Colonic mucosa (tissue), 4 donors: ENCODE results near the gene KLHL17. TPM values are rescaled to one million over a fixed set of nuclear protein-coding genes. Genes with fewer than 3 reads are reported as not detected.

Experiments
- DNase-seq: peaks from one replicate; pipeline ENCODE4 v3.0.0-alpha.2; 2020
- H3K27ac ChIP-seq: fragments of 200-600 bp; one replicate; pipeline ENCODE4 v1.8.0; 2021
- H3K27me3 ChIP-seq: fragments of 200-600 bp; one replicate; pipeline ENCODE4 v1.8.0; 2021
- H3K36me3 ChIP-seq: fragments of 200-600 bp; one replicate; pipeline ENCODE4 v1.8.0; 2021
- H3K4me1 ChIP-seq: fragments of 200-600 bp; one replicate; pipeline ENCODE4 v1.8.0; 2021; ENCODE audit warnings: mild to moderate bottlenecking
- H3K4me3 ChIP-seq: fragments of 200-600 bp; one replicate; pipeline ENCODE4 v1.8.0; 2021
- H3K9ac ChIP-seq, 2 donors: one replicate each; pipeline ENCODE4 v1.7.0; 2013; ENCODE audit warnings: control low read depth in 2 of 2, low read depth in 2 of 2, low read length in 2 of 2
- H3K9me3 ChIP-seq: fragments of 200-600 bp; one replicate; pipeline ENCODE4 v1.8.0; 2021
- intact Hi-C: fragments of 100-400 bp; cut with DNase I; formaldehyde crosslinking; loops from one replicate; pipeline ENCODE4 v1.14.1; 2022
- total RNA-seq, 2 donors: library from RNA; stranded (reverse); fragmentation: NEBNext Ultra II Directional in 1 of 2; extraction: Animal tissue kit (Norgen Biotek cat#: 25700) in 1 of 2; gene quantifications; one replicate each; pipeline ENCODE4 v1.2.1, GENCODE V29; 2021
- TF ChIP-seq, protein P1 (sequence below): fragments of 200-600 bp; IDR thresholded peaks from one replicate; pipeline ENCODE4 v1.8.0; 2022; ENCODE audit warnings: antibody characterized with exemption, mild to moderate bottlenecking
- donor health status: healthy.
- donor health status: DM: no; HTN: no; CAD: no.
- donor health status: DM: no; HTN: no; CAD: no.

The KLHL17 gene
- total RNA-seq, 2 donors from 2014 or later, result 9.9 to 16.7 TPM

DNA sequence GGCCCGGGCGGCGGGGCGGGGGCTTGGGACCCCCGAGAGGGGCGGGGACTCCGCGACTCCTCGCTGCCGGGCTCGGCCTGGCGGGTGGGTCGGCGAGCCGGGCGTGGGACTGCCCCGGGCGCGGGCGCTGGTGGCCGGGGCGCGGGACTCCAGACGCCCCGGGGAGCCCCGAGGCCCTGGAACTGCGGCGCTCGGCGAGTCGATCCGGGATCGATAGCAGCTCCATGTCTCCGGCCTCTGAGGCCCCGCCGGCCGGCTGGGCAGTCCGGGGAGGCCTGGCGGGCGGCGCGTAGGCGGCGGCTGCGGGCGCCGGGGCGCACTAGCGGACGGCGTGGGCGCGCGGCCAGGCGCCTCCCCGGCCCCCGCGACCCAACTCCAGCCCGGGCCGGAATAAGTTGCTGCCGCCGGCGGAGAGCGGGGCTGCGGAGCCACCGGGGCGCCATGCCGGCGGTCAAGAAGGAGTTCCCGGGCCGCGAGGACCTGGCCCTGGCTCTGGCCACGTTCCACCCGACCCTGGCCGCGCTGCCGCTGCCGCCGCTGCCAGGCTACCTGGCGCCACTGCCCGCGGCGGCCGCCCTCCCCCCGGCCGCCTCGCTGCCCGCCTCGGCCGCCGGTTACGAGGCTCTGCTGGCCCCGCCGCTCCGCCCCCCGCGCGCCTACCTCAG, 36.3 kb upstream of the KLHL17 start:
- intact Hi-C loops, result no loop called here
- Histone ChIP-seq H3K36me3 (no peaks in the 10 kb centered on the region), H3K4me1 (peaks cover 22% of the 10 kb centered on the region), H3K27ac (no peak overlapping the region), H3K9ac (peak overlapping the region in 1 of 2 donors; percentile 43), H3K4me3 (peak overlapping the region; percentile 34), H3K9me3 (no peaks in the 10 kb centered on the region), H3K27me3 (peaks cover 82% of the 10 kb centered on the region)
- no peak for DNase-seq
- TF ChIP-seq, protein P1, sequence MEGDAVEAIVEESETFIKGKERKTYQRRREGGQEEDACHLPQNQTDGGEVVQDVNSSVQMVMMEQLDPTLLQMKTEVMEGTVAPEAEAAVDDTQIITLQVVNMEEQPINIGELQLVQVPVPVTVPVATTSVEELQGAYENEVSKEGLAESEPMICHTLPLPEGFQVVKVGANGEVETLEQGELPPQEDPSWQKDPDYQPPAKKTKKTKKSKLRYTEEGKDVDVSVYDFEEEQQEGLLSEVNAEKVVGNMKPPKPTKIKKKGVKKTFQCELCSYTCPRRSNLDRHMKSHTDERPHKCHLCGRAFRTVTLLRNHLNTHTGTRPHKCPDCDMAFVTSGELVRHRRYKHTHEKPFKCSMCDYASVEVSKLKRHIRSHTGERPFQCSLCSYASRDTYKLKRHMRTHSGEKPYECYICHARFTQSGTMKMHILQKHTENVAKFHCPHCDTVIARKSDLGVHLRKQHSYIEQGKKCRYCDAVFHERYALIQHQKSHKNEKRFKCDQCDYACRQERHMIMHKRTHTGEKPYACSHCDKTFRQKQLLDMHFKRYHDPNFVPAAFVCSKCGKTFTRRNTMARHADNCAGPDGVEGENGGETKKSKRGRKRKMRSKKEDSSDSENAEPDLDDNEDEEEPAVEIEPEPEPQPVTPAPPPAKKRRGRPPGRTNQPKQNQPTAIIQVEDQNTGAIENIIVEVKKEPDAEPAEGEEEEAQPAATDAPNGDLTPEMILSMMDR, result no peak

DNA sequence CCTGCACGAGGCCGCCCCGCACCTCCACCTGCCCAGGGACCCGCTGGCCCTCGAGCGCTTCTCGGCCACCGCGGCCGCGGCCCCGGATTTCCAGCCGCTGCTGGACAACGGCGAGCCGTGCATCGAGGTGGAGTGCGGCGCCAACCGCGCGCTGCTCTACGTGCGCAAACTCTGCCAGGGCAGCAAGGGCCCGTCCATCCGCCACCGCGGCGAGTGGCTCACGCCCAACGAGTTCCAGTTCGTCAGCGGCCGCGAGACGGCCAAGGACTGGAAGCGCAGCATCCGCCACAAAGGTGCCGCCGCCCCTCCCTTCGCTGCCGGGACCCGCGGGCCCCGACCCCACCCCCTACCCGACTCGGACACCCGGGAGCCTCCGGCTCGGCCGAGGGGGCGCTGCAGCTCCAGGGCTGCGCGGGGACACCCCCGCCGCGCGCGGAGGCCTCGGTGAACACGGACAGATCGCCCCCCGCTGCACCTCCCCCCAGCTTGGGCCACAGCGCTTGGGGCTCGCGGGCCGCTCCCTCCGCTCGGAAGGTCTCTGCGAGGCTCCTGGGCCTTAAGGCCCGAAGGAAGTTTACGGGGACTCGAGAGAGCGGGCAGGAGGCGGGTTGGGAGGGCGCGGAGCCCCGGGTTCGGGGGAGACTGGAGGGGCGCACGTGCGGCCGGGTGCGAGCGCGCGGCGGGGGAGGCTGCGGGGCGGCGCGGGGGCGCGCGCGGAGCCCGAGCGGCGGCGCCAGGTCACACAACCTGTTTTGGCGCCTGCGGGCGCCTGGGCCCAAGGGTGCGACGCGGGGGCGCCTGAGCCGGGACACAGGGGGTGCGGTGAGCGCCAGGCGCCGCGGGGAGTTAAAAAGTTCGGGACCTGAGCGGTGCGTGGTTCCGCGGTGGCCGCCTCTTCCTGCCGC, 35.5 kb upstream of the KLHL17 start:
- Histone ChIP-seq H3K9ac (peak overlapping the region in 1 of 2 donors; percentile 43), H3K27me3 (peaks cover 81% of the 10 kb centered on the region), H3K36me3 (no peaks in the 10 kb centered on the region), H3K4me3 (peak overlapping the region; percentile 34), H3K9me3 (no peaks in the 10 kb centered on the region), H3K4me1 (peaks cover 22% of the 10 kb centered on the region), H3K27ac (no peak overlapping the region)
- TF ChIP-seq, protein P1, result no peak
- DNase-seq, result no peak
- intact Hi-C loops, result no loop called here

DNA sequence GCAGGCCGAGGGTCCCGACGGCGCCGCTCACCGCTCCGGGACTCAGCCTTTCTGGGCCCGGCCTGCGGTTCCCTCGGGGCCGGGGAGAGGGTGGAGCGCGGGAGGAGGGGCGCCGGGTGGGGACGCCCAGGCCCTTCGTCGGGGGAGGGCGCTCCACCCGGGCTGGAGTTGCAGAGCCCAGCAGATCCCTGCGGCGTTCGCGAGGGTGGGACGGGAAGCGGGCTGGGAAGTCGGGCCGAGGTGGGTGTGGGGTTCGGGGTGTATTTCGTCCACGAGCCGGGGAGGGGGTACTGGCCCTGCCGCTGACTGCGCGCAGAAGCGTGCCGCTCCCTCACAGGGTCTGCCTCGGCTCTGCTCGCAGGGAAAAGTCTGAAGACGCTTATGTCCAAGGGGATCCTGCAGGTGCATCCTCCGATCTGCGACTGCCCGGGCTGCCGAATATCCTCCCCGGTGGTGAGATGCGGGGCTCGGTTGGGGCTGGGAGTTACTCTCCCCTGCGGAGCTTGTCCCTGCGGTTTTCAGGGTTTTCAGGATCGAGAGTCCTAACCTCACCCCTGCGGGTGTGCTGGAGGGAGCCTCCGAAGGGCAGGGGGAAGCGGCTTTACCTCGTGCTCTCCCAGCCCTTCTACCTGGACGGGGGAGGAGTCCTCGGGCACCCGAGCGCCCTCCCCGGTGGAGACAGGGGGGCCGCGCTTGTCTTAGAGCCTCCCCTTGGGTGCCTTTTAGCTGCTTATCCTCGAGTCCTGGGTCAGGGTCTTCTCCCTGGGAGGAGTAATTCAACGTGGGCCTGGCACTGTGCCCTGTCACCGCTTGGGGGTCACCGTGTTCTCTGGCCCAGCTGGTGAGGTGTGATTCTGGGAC, 34.6 kb upstream of the KLHL17 start:
- no peak for DNase-seq
- H3K9me3 ChIP-seq, result no peaks in the 10 kb centered on the region
- H3K9ac ChIP-seq, result no peak overlapping the region
- peaks cover 16% of the 10 kb centered on the region for H3K4me1 ChIP-seq
- intact Hi-C loops, result no loop called here
- no peak overlapping the region for H3K27ac ChIP-seq
- H3K4me3 ChIP-seq, result no peak overlapping the region
- H3K27me3 ChIP-seq, result peaks cover 76% of the 10 kb centered on the region
- H3K36me3 ChIP-seq, result no peaks in the 10 kb centered on the region
- TF ChIP-seq, protein P1, result no peak

DNA sequence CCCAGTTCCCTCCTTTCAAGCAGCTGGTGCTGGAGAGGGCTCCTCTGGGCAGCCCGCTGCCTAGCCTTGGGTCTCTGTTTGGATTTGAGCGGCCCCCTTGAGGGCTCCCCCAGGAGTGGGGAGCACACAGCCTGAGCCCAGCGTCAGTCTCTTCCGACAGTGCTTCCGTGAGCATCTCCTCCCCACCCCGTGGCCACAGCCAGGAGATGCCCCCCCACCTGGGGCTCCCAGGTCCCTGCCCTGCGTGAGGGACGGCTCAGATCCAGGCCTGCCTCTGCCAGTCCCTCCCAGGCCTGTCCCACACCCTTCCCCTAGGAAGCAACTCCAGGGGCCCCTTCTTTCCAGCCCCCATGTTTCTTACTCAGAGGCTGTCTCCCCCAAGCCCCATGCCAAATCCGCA, 33.1 kb upstream of the KLHL17 start:
- H3K27me3 ChIP-seq, result peaks cover 79% of the 10 kb centered on the region

More for the DNA sequence above, 33.1 kb upstream of the KLHL17 start:
- Histone ChIP-seq H3K36me3 (no peaks in the 10 kb centered on the region), H3K27ac (no peak overlapping the region), H3K4me3 (no peak overlapping the region), H3K9ac (no peak overlapping the region), H3K4me1 (peaks cover 11% of the 10 kb centered on the region), H3K9me3 (no peaks in the 10 kb centered on the region)
- TF ChIP-seq, protein P1, result no peak
- DNase-seq, result no peak
- intact Hi-C loops, result no loop called here
